ENCODE data around the gene ESRRB.

The ESRRB gene

DNA sequence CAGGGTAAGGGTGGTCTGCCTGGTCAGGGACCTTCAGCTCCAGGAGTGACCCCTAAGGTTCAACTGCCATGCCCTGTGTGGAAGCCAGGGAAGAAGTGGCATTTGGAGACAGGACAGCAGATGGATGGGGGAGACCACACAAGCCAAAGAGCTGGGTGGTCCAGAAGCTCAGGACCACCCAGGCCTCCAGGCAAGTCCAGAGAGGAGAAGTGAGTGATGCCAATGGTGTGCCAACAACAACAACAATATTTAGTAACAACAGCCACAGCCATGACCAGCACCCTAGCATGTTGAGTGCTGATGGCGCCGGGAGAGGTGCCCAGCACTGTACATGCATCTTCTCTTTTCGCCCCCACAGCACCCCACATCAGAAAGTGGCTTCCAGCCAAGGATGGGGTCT is 113.7 kb downstream of the ESRRB start:
- no peak overlapping the region for H3K9ac ChIP-seq (ENCODE audit: low read depth, low read length, poor library complexity, severe bottlenecking)
- H3K4me3 ChIP-seq (ENCODE audit: low read length, poor library complexity, severe bottlenecking), result no peak overlapping the region
- H3F3A ChIP-seq (ENCODE audit: low read depth), result no peaks in the 10 kb centered on the region
- no peaks in the 10 kb centered on the region for H3K9me3 ChIP-seq (ENCODE audit: insufficient read depth, low read depth, low read length)
- no peaks in the 10 kb centered on the region for H3K9me2 ChIP-seq (replicated peaks; ENCODE audit: low read depth, low read length)
- H3K79me2 ChIP-seq (ENCODE audit: insufficient read depth, low read length), result no peaks in the 10 kb centered on the region
- no peaks in the 10 kb centered on the region for H3K4me1 ChIP-seq (ENCODE audit: insufficient read depth, low read length, poor library complexity, severe bottlenecking)
- no peak for TF ChIP-seq CTCF (conservative IDR thresholded peaks at IDR 0.05; ENCODE audit: low read length)
- H4K20me1 ChIP-seq (ENCODE audit: insufficient read depth, low read length, poor library complexity, severe bottlenecking), result no peaks in the 10 kb centered on the region
- H3K4me2 ChIP-seq (ENCODE audit: low read depth, low read length, poor library complexity, severe bottlenecking), result no peak overlapping the region
- no peaks in the 10 kb centered on the region for H3K36me3 ChIP-seq (ENCODE audit: insufficient read depth, low read length)
- H2AFZ ChIP-seq (ENCODE audit: low read length), result no peak overlapping the region
- no peaks in the 10 kb centered on the region for H3K27me3 ChIP-seq (ENCODE audit: insufficient read depth, low read length, poor library complexity, severe bottlenecking)

GRCh38 chr14:76490111-76490510 is 114.2 kb downstream of the ESRRB start:
- Histone ChIP-seq H3K36me3 (ENCODE audit: insufficient read depth, low read length) (no peaks in the 10 kb centered on the region), H3K4me3 (ENCODE audit: low read length, poor library complexity, severe bottlenecking) (no peak overlapping the region), H3K4me1 (ENCODE audit: insufficient read depth, low read length, poor library complexity, severe bottlenecking) (no peaks in the 10 kb centered on the region), H3K9me3 (ENCODE audit: insufficient read depth, low read depth, low read length) (no peaks in the 10 kb centered on the region), H3K9ac (ENCODE audit: low read depth, low read length, poor library complexity, severe bottlenecking) (no peak overlapping the region), H3K9me2 (replicated peaks; ENCODE audit: low read depth, low read length) (no peaks in the 10 kb centered on the region), H2AFZ (ENCODE audit: low read length) (no peak overlapping the region), H4K20me1 (ENCODE audit: insufficient read depth, low read length, poor library complexity, severe bottlenecking) (no peaks in the 10 kb centered on the region), H3K79me2 (ENCODE audit: insufficient read depth, low read length) (no peaks in the 10 kb centered on the region), H3F3A (ENCODE audit: low read depth) (no peaks in the 10 kb centered on the region), H3K27me3 (ENCODE audit: insufficient read depth, low read length, poor library complexity, severe bottlenecking) (no peaks in the 10 kb centered on the region), H3K4me2 (ENCODE audit: low read depth, low read length, poor library complexity, severe bottlenecking) (no peak overlapping the region)
- TF ChIP-seq CTCF (conservative IDR thresholded peaks at IDR 0.05; ENCODE audit: low read length) (no peak), EZH2phosphoT487 (IDR thresholded peaks at IDR 0.05; ENCODE audit: borderline replicate concordance) (no peak)

- Histone ChIP-seq H3K4me2 (ENCODE audit: low read depth, low read length, poor library complexity, severe bottlenecking) (no peak overlapping the region), H3K36me3 (ENCODE audit: insufficient read depth, low read length) (no peaks in the 10 kb centered on the region), H3K27me3 (ENCODE audit: insufficient read depth, low read length, poor library complexity, severe bottlenecking) (no peaks in the 10 kb centered on the region), H3K4me1 (ENCODE audit: insufficient read depth, low read length, poor library complexity, severe bottlenecking) (no peaks in the 10 kb centered on the region), H2AFZ (ENCODE audit: low read length) (no peak overlapping the region), H3F3A (ENCODE audit: low read depth) (no peaks in the 10 kb centered on the region), H3K9me3 (ENCODE audit: insufficient read depth, low read depth, low read length) (no peaks in the 10 kb centered on the region), H3K9me2 (replicated peaks; ENCODE audit: low read depth, low read length) (no peaks in the 10 kb centered on the region), H3K4me3 (ENCODE audit: low read length, poor library complexity, severe bottlenecking) (no peak overlapping the region), H3K9ac (ENCODE audit: low read depth, low read length, poor library complexity, severe bottlenecking) (no peak overlapping the region), H4K20me1 (ENCODE audit: insufficient read depth, low read length, poor library complexity, severe bottlenecking) (no peaks in the 10 kb centered on the region), H3K79me2 (ENCODE audit: insufficient read depth, low read length) (no peaks in the 10 kb centered on the region)
- TF ChIP-seq CTCF (conservative IDR thresholded peaks at IDR 0.05; ENCODE audit: low read length) (no peak), EZH2phosphoT487 (IDR thresholded peaks at IDR 0.05; ENCODE audit: borderline replicate concordance) (no peak)
Observed at GRCh38 chr14:76490735-76491134, 114.8 kb downstream of the ESRRB start.
